Gastrocnemius medialis (tissue), 4 donors: ENCODE results near the gene MAMDC4. TPM values are rescaled to one million over a fixed set of nuclear protein-coding genes. Genes with fewer than 3 reads are reported as not detected.
"Not testable (repeated sequence)": the region's sequence is repeated elsewhere in the genome, so short reads cannot be mapped to it uniquely, and the experiment has no call there.

Experiments used
- ATAC-seq, 2 donors: fragments of 150-250 bp; one replicate each; pipeline ENCODE4 v1.9.1; 2016
- DNase-seq, 2 donors: peaks; one replicate each; pipeline ENCODE4 v3.0.0-alpha.2; 2019
- H3K27ac ChIP-seq, 4 donors: fragments of 200-600 bp; sonication (generic); 1 replicate in 1 of 4; 2 replicates in 3 of 4; pipeline ENCODE4 v1.5.1; 2016 to 2018; ENCODE audit warnings: mild to moderate bottlenecking in 2 of 4, moderate library complexity in 1 of 4
- H3K27me3 ChIP-seq, 3 donors: fragments of 200-600 bp; sonication (generic) in 2 of 3; 1 replicate in 1 of 3; 2 replicates in 2 of 3; pipeline versions ENCODE4 v1.5.1 to v1.6.0; 2016 to 2019; ENCODE audit warnings: mild to moderate bottlenecking in 1 of 3, moderate library complexity in 1 of 3
- H3K36me3 ChIP-seq, 2 donors: fragments of 200-600 bp; sonication (generic) in 1 of 2; one replicate each; pipeline ENCODE4 v1.5.1; 2017 to 2018
- H3K4me1 ChIP-seq, 2 donors: fragments of 200-600 bp; sonication (generic) in 1 of 2; one replicate each; pipeline ENCODE4 v1.5.1; 2016 to 2017; ENCODE audit warnings: mild to moderate bottlenecking in 2 of 2
- H3K4me3 ChIP-seq, 4 donors: fragments of 200-600 bp; sonication (generic) in 3 of 4; 1 replicate in 1 of 4; 2 replicates in 3 of 4; pipeline ENCODE4 v1.5.1; 2016 to 2019; ENCODE audit warnings: mild to moderate bottlenecking in 2 of 4
- H3K9me3 ChIP-seq, 3 donors: fragments of 200-600 bp; sonication (generic) in 2 of 3; 1 replicate in 1 of 3; 2 replicates in 2 of 3; pipeline ENCODE4 v1.5.1; 2016 to 2019
- CTCF ChIP-seq, 5 experiments: fragments of 450-650 bp in 3 of 5; fragments of 200-600 bp in 2 of 5; sonication (generic) in 2 of 5; IDR thresholded peaks in 4 of 5; conservative IDR thresholded peaks in 1 of 5; 1 replicate in 4 of 5; 2 replicates in 1 of 5; pipeline ENCODE4 v1.5.1; 2016 to 2019; ENCODE audit warnings: antibody characterized with exemption in 5 of 5, mild to moderate bottlenecking in 3 of 5, moderate library complexity in 3 of 5
- POLR2A ChIP-seq, 2 donors: fragments of 450-650 bp; IDR thresholded peaks; one replicate each; pipeline ENCODE4 v1.6.1; 2017; ENCODE audit warnings: antibody characterized with exemption in 2 of 2, mild to moderate bottlenecking in 2 of 2, moderate library complexity in 2 of 2
- in situ Hi-C, 4 donors: fragments of 200-750 bp; cut with MboI; loops; one replicate each; pipeline versions ENCODE4 v1.15.0 to v1.8.0; 2017; ENCODE audit warnings: low sequenced_read_pairs in 4 of 4
- intact Hi-C: fragments of 100-400 bp; cut with DNase I; formaldehyde crosslinking; loops from one replicate; pipeline ENCODE4 v1.15.1; 2023; ENCODE audit warnings: low total_unique reads
- total RNA-seq, 4 donors: library from RNA; depleted of rRNA; stranded (reverse); fragments of >200 nt; gene quantifications; one replicate each; pipeline versions ENCODE4 v1.1.0 to v1.2.3, GENCODE V29; 2016

MAMDC4 gene
- total RNA-seq, 4 donors from 2014 or later = 0.95 to 2.3 (median 1.7) TPM

- TF ChIP-seq CTCF (IDR thresholded peaks at IDR 0.05 in 4 of 5, conservative IDR thresholded peaks at IDR 0.05 in 1 of 5) (no peak), POLR2A (IDR thresholded peaks at IDR 0.05) (no peak)
- H3K9me3 ChIP-seq = no peaks in the 10 kb centered on the region
- intact Hi-C loops = loop anchor here (5.0 kb wide), 1 partner anchor 76 kb away; the partner anchor contains the start of gene TMEM141
- in situ Hi-C loops = no loop called here
- H3K4me1 ChIP-seq = peaks cover 21 to 27% of the 10 kb centered on the region in 2 donors
- ATAC-seq = no peak
- H3K27me3 ChIP-seq = no peaks in the 10 kb centered on the region
- no peak overlapping the region for H3K4me3 ChIP-seq
- H3K36me3 ChIP-seq = peaks cover 0 to 15% of the 10 kb centered on the region in 2 donors
- no peak overlapping the region for H3K27ac ChIP-seq
- DNase-seq = no peak
Measured at GRCh38 chr9:136867917-136868316, 15.8 kb downstream of the MAMDC4 start.

GRCh38 chr9:136868644-136869043 lies 16.5 kb downstream of the MAMDC4 start:
- H3K4me1 ChIP-seq = peaks cover 21 to 25% of the 10 kb centered on the region in 2 donors
- no peak overlapping the region for H3K4me3 ChIP-seq
- no peak for DNase-seq
- H3K36me3 ChIP-seq = peaks cover 0 to 8% of the 10 kb centered on the region in 2 donors
- no peak for ATAC-seq
- TF ChIP-seq POLR2A (IDR thresholded peaks at IDR 0.05) (no peak), CTCF (IDR thresholded peaks at IDR 0.05 in 4 of 5, conservative IDR thresholded peaks at IDR 0.05 in 1 of 5) (no peak)
- H3K9me3 ChIP-seq = no peaks in the 10 kb centered on the region
- intact Hi-C loops = loop anchor here (5.0 kb wide), 1 partner anchor 76 kb away; the partner anchor contains the start of gene TMEM141
- no peak overlapping the region for H3K27ac ChIP-seq
- no peaks in the 10 kb centered on the region for H3K27me3 ChIP-seq
- in situ Hi-C loops = no loop called here

- DNase-seq, H3K4me3 ChIP-seq, H3K27me3 ChIP-seq, H3K36me3 ChIP-seq, ATAC-seq, in situ Hi-C loops, H3K9me3 ChIP-seq, H3K27ac ChIP-seq: not testable (repeated sequence)
- intact Hi-C loops = loop anchor here (5.0 kb wide), 1 partner anchor 77 kb away; the partner anchor contains the start of gene TMEM141
- peaks cover 11 to 15% of the 10 kb centered on the region in 2 donors for H3K4me1 ChIP-seq
Measured at GRCh38 chr9:136869611-136870010, 17.5 kb downstream of the MAMDC4 start.

GRCh38 chr9:136875155-136875554 lies 23.0 kb downstream of the MAMDC4 start:
- no peak overlapping the region for H3K4me3 ChIP-seq
- in situ Hi-C loops = no loop called here
- no peaks in the 10 kb centered on the region for H3K27me3 ChIP-seq
- intact Hi-C loops = no loop called here
- H3K4me1 ChIP-seq = no peaks in the 10 kb centered on the region
- H3K36me3 ChIP-seq = no peaks in the 10 kb centered on the region
- DNase-seq (no peak), ATAC-seq (no peak)
- no peak overlapping the region for H3K27ac ChIP-seq
- TF ChIP-seq POLR2A (IDR thresholded peaks at IDR 0.05) (no peak), CTCF (IDR thresholded peaks at IDR 0.05 in 4 of 5, conservative IDR thresholded peaks at IDR 0.05 in 1 of 5) (no peak)
- H3K9me3 ChIP-seq = no peaks in the 10 kb centered on the region

- Histone ChIP-seq H3K4me3 (no peak overlapping the region), H3K27ac (no peak overlapping the region), H3K4me1 (no peaks in the 10 kb centered on the region), H3K9me3 (no peaks in the 10 kb centered on the region), H3K27me3 (no peaks in the 10 kb centered on the region), H3K36me3 (no peaks in the 10 kb centered on the region)
- ATAC-seq (no peak), DNase-seq (no peak)
- in situ Hi-C loops = no loop called here
- intact Hi-C loops = no loop called here
- TF ChIP-seq CTCF (IDR thresholded peaks at IDR 0.05 in 4 of 5, conservative IDR thresholded peaks at IDR 0.05 in 1 of 5) (no peak), POLR2A (IDR thresholded peaks at IDR 0.05) (no peak)
Measured at GRCh38 chr9:136876476-136876875, 24.3 kb downstream of the MAMDC4 start.
